SK-N-SH (cell line): ENCODE results near the gene MROH7. TPM values are rescaled to one million over a fixed set of nuclear protein-coding genes. Genes with fewer than 3 reads are reported as not detected.

Experiments used
- CTCF ChIA-PET: fragments of 300-600, 350-600 bp; formaldehyde crosslinking; extraction: SDS; loops from one replicate; lab custom pipeline; 2021; lab: Yijun Ruan, JAX
- POLR2A ChIA-PET: fragments of 350-600 bp; sonication (Branson Sonifier 250); formaldehyde crosslinking; extraction: SDS; loops from one replicate; lab custom pipeline; 2020; ENCODE audit warnings: antibody characterized with exemption, inconsistent platforms; lab: Yijun Ruan, JAX
- DNase-seq: peaks from one replicate; pipeline ENCODE4 v3.0.0; 2012
- H2AFZ ChIP-seq: fragments of 200-600 bp; sonication (generic); 2 replicates; pipeline ENCODE4 v1.8.1; 2016; ENCODE audit warnings: antibody characterized with exemption, mild to moderate bottlenecking, low read depth
- H3F3A ChIP-seq: fragments of 200-600 bp; sonication (generic); replicated peaks from 2 replicates; pipeline ENCODE3; 2016; ENCODE audit warnings: antibody characterized with exemption, mild to moderate bottlenecking; ENCODE audit not compliant: insufficient read depth
- H3K27ac ChIP-seq, 2 experiments: fragments of 200-500 bp in 1 of 2; fragments of 200-600 bp in 1 of 2; sonication (Bioruptor generic) in 1 of 2; sonication (generic), shearing (Covaris generic) in 1 of 2; 2 replicates each; pipeline versions ENCODE4 v1.5.1 to v1.6.1; 2014 to 2016; ENCODE audit warnings: low read depth in 2 of 2, inconsistent platforms in 1 of 2, low read length in 1 of 2, mild to moderate bottlenecking in 1 of 2, mixed read lengths in 1 of 2
- H3K27me3 ChIP-seq: fragments of 200-600 bp; sonication (generic), shearing (Covaris generic); 2 replicates; pipeline ENCODE4 v1.6.1; 2016; ENCODE audit warnings: mixed run types; ENCODE audit not compliant: insufficient read depth
- H3K36me3 ChIP-seq, 2 experiments: fragments of 200-500 bp in 1 of 2; fragments of 200-600 bp in 1 of 2; sonication (Bioruptor generic) in 1 of 2; sonication (generic) in 1 of 2; replicated peaks in 1 of 2; 2 replicates each; pipeline versions ENCODE3 to v1.5.1; 2014 to 2016; ENCODE audit warnings: low read length in 1 of 2, mild to moderate bottlenecking in 1 of 2; ENCODE audit not compliant: insufficient read depth in 2 of 2, control insufficient read depth in 1 of 2
- H3K4me1 ChIP-seq, 2 experiments: fragments of 200-500 bp in 1 of 2; fragments of 200-600 bp in 1 of 2; sonication (Bioruptor generic) in 1 of 2; sonication (generic), shearing (Covaris generic) in 1 of 2; 2 replicates each; pipeline versions ENCODE4 v1.5.1 to v1.6.1; 2014 to 2016; ENCODE audit warnings: low read depth in 1 of 2, low read length in 1 of 2, mixed run types in 1 of 2; ENCODE audit not compliant: insufficient read depth in 2 of 2, control insufficient read depth in 1 of 2
- H3K4me2 ChIP-seq: fragments of 200-600 bp; sonication (generic), shearing (Covaris generic); 2 replicates; pipeline ENCODE4 v1.6.1; 2017; ENCODE audit warnings: mixed run types
- H3K4me3 ChIP-seq, 2 experiments: fragments of 200-500 bp in 1 of 2; fragments of 200-600 bp in 1 of 2; sonication (Bioruptor generic) in 1 of 2; sonication (generic), shearing (Covaris generic) in 1 of 2; 2 replicates each; pipeline versions ENCODE4 v1.5.1 to v1.8.1; 2014 to 2016; ENCODE audit warnings: low read depth in 2 of 2, inconsistent platforms in 1 of 2, low read length in 1 of 2, mild to moderate bottlenecking in 1 of 2, mixed read lengths in 1 of 2, moderate library complexity in 1 of 2
- H3K79me2 ChIP-seq: fragments of 200-600 bp; sonication (generic); 2 replicates; pipeline ENCODE4 v1.8.1; 2017; ENCODE audit warnings: mild to moderate bottlenecking; ENCODE audit not compliant: insufficient read depth
- H3K9ac ChIP-seq: fragments of 200-600 bp; sonication (generic); 2 replicates; pipeline ENCODE4 v1.6.1; 2017; ENCODE audit warnings: mixed run types
- H3K9me2 ChIP-seq: fragments of 200-600 bp; sonication (generic); 2 replicates; pipeline ENCODE4 v1.6.1; 2017; ENCODE audit warnings: mixed run types
- H3K9me3 ChIP-seq: fragments of 200-600 bp; sonication (generic); 2 replicates; pipeline ENCODE4 v1.6.1; 2017; ENCODE audit warnings: mixed run types, mild to moderate bottlenecking, moderate library complexity
- H4K20me1 ChIP-seq: fragments of 200-600 bp; sonication (generic); 2 replicates; pipeline ENCODE4 v1.6.1; 2017; ENCODE audit warnings: mild to moderate bottlenecking, mixed run types; ENCODE audit not compliant: insufficient read depth
- CHD2 ChIP-seq: fragments of 150-350 bp; IDR thresholded peaks from 2 replicates; pipeline ENCODE4 v1.6.1; 2018; ENCODE audit warnings: low read length; ENCODE audit not compliant: partially characterized antibody
- CTCF ChIP-seq: fragments of 200-600 bp; sonication (generic); IDR thresholded peaks from 2 replicates; pipeline ENCODE4 v1.6.1; 2017; ENCODE audit warnings: antibody characterized with exemption, mild to moderate bottlenecking, moderate library complexity
- ELF1 ChIP-seq: IDR thresholded peaks from 2 replicates; pipeline ENCODE4 v1.4.0; 2012
- EP300 ChIP-seq, 2 experiments: IDR thresholded peaks; 2 replicates each; pipeline versions ENCODE4 v1.4.0 to v1.6.1; 2012; ENCODE audit warnings: borderline replicate concordance in 1 of 2, low read depth in 1 of 2, low read length in 1 of 2
- GABPA ChIP-seq: IDR thresholded peaks from 2 replicates; pipeline ENCODE4 v1.4.0; 2012; ENCODE audit warnings: low read depth, mild to moderate bottlenecking
- JUND ChIP-seq: IDR thresholded peaks from 2 replicates; pipeline ENCODE4 v1.4.0; 2012
- MAX ChIP-seq: IDR thresholded peaks from 2 replicates; pipeline ENCODE4 v1.4.0; 2012; ENCODE audit warnings: low read depth
- MEF2A ChIP-seq: IDR thresholded peaks from 2 replicates; pipeline ENCODE4 v1.4.0; 2012; ENCODE audit warnings: low read depth, borderline replicate concordance
- MXI1 ChIP-seq: IDR thresholded peaks from 2 replicates; pipeline ENCODE4 v1.6.1; 2012; ENCODE audit warnings: mild to moderate bottlenecking, low read depth, low read length, improper control_type of control experiment
- RXRA ChIP-seq: IDR thresholded peaks from 2 replicates; pipeline ENCODE4 v1.4.0; 2012; ENCODE audit warnings: low read depth, mild to moderate bottlenecking, borderline replicate concordance
- TCF12 ChIP-seq: IDR thresholded peaks from 2 replicates; pipeline ENCODE4 v1.4.0; 2012
- TEAD4 ChIP-seq: IDR thresholded peaks from 2 replicates; pipeline ENCODE4 v1.4.0; 2012; ENCODE audit warnings: mild to moderate bottlenecking, borderline replicate concordance; ENCODE audit not compliant: insufficient read depth
- USF2 ChIP-seq: fragments of 150-350 bp; IDR thresholded peaks from 2 replicates; pipeline ENCODE4 v1.6.1; 2017; ENCODE audit warnings: antibody characterized with exemption, low read length, low read depth, borderline replicate concordance
- ZBTB33 ChIP-seq: IDR thresholded peaks from 2 replicates; pipeline ENCODE4 v1.4.0; 2012; ENCODE audit warnings: low read depth, borderline replicate concordance
- WGBS: methylation state at CpG from one replicate; pipeline ENCODE4 v1.1.6; 2017; ENCODE audit warnings: low lambda C conversion rate; 5-methylcytosine and 5-hydroxymethylcytosine counted together
- polyA plus RNA-seq, 3 experiments: library from polyadenylated mRNA; depleted of rRNA; stranded (reverse); fragments of >200 nt; gene quantifications; 2 replicates each; pipeline ENCODE4 v1.2.3, GENCODE V29; 2012

MROH7 gene
- polyA plus RNA-seq, 1 of the 3 experiments (the other 2 are of a cell fraction): 0.51 TPM

- H3K27me3 ChIP-seq: no peaks in the 10 kb centered on the region
- H3K4me1 ChIP-seq: peaks cover 0 to 12% of the 10 kb centered on the region in 2 experiments; a peak in 1 of 4 replicates
- H3K9me3 ChIP-seq: no peaks in the 10 kb centered on the region
- H3K4me2 ChIP-seq: no peak overlapping the region
- H3K27ac ChIP-seq: no peak overlapping the region
- CTCF ChIA-PET: interaction anchor here (1.1 to 1.3 kb wide), 2 partner anchors 39 to 1125 kb away, joined by 3 to 4 read pairs; no protein-coding TSS in a partner anchor
- no peaks in the 10 kb centered on the region for H3F3A ChIP-seq
- no peak overlapping the region for H3K4me3 ChIP-seq
- TF ChIP-seq EP300 (IDR thresholded peaks at IDR 0.05; ENCODE audit: borderline replicate concordance in 1 of 2, low read depth in 1 of 2, low read length in 1 of 2) (no peak), GABPA (no peak), USF2 (no peak), TCF12 (no peak), CHD2 (no peak), CTCF (no peak), ELF1 (no peak), MXI1 (no peak), TEAD4 (no peak)
- DNase-seq: no peak
- WGBS: 96% methylated on average over 16 of the region's 18 CpGs
- no peaks in the 10 kb centered on the region for H3K79me2 ChIP-seq
- peaks cover 0 to 11% of the 10 kb centered on the region in 2 experiments for H3K36me3 ChIP-seq
- no peaks in the 10 kb centered on the region for H3K9me2 ChIP-seq
- H3K9ac ChIP-seq: no peak overlapping the region
- H4K20me1 ChIP-seq: no peaks in the 10 kb centered on the region
- no peak overlapping the region for H2AFZ ChIP-seq
- POLR2A ChIA-PET: interaction anchor here (1.0 kb wide), 1 partner anchor 11 kb away, joined by 4 read pairs; no protein-coding TSS in a partner anchor
Observed at GRCh38 chr1:54610601-54611580, 30.7 kb upstream of the MROH7 start.

GRCh38 chr1:54611621-54612020, 30.0 kb upstream of the MROH7 start:
- Histone ChIP-seq H3K27ac (no peak overlapping the region), H3K27me3 (no peaks in the 10 kb centered on the region), H3K4me1 (peaks cover 0 to 5% of the 10 kb centered on the region in 2 experiments; a peak in 1 of 4 replicates), H3K4me3 (no peak overlapping the region), H3K9ac (no peak overlapping the region), H3K79me2 (no peaks in the 10 kb centered on the region), H3K9me3 (no peaks in the 10 kb centered on the region), H3F3A (no peaks in the 10 kb centered on the region), H3K36me3 (peaks cover 0 to 8% of the 10 kb centered on the region in 2 experiments), H3K9me2 (no peaks in the 10 kb centered on the region), H4K20me1 (no peaks in the 10 kb centered on the region), H3K4me2 (no peak overlapping the region), H2AFZ (no peak overlapping the region)
- TF ChIP-seq JUND (no peak), MEF2A (no peak), RXRA (no peak), TCF12 (no peak), MAX (no peak), ZBTB33 (no peak)
- ChIA-PET POLR2A (interaction anchor here (1.0 kb wide), 1 partner anchor 10 kb away, joined by 4 read pairs; no protein-coding TSS in a partner anchor), CTCF (interaction anchor here (1.3 kb wide), 1 partner anchor 1126 kb away, joined by 4 read pairs; no protein-coding TSS in a partner anchor)
- no peak for DNase-seq
- 100% methylated on average over 1 of the region's 8 CpGs for WGBS
